H7 (cell line): ENCODE data around the gene SMIM15. TPM values are rescaled to one million over a fixed set of nuclear protein-coding genes. Genes with fewer than 3 reads are reported as not detected.
A peak's percentile ranks its signal among the peaks of the same experiment; 100 is the strongest.

ENCODE experiments used
- DNase-seq: peaks from one replicate; pipeline ENCODE4 v3.0.0; 2012
- H3K27me3 ChIP-seq: 2 replicates; pipeline ENCODE4 v1.6.0; 2011; ENCODE audit warnings: mild to moderate bottlenecking, low read length; ENCODE audit not compliant: control insufficient read depth, insufficient read depth
- H3K36me3 ChIP-seq: replicated peaks from 2 replicates; pipeline ENCODE4 v1.5.1; 2011; ENCODE audit warnings: low read length; ENCODE audit not compliant: control insufficient read depth, insufficient read depth
- H3K4me3 ChIP-seq: 2 replicates; pipeline ENCODE4 v1.5.1; 2011; ENCODE audit warnings: low read depth, mild to moderate bottlenecking, control low read depth, low read length, moderate library complexity; ENCODE audit not compliant: insufficient read depth
- total RNA-seq: library from RNA; depleted of rRNA; stranded (reverse); fragments of >200 nt; shearing (Covaris generic); gene quantifications from 2 replicates; pipeline ENCODE4 v1.2.3, GENCODE V29; 2014

SMIM15 gene
- total RNA-seq, 1 experiment from 2014 or later = 34.5 TPM

DNA sequence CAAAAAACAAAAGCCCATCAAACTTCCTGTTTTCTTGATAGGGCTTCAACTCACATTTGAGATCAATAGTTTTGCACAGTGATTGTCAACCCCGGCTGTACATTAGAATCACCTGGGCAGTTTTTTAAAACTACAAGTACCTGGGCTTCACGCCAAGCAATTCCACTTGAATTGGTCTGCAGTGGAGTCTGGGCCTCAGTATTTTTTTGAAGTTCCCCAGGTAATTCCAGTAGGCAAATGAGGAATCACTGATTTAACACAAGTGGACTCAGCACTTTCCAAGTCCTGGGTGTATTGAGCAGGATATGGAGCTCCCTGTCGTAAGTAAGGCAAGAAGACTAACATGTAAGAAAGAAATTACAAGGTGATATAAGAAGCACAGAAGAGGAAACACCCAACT, 14.8 kb upstream of the SMIM15 start:
- Histone ChIP-seq H3K36me3 (no peaks in the 10 kb centered on the region), H3K4me3 (no peak overlapping the region), H3K27me3 (no peaks in the 10 kb centered on the region)
- DNase-seq = no peak

DNA sequence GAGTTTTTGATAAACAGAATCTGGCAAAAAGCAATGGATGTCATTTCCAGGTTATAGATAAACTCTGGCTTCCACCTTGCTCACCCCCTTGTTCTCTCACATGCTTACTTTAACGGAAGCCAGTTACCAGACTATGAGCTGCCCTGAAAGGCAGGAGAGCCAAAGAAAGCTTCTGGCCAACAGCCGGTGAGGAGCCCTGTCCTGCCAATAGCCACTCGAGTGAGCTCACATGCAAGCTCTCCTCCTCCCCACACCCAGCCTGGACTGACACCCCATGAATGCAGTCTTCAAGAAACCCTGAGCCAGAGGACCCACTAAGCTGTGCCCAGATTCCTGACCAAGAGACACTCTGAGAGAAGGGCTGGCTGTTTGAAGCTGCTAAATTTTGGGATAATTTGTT, 14.4 kb upstream of the SMIM15 start:
- H3K4me3 ChIP-seq = no peak overlapping the region
- H3K27me3 ChIP-seq = no peaks in the 10 kb centered on the region
- H3K36me3 ChIP-seq = no peaks in the 10 kb centered on the region
- no peak for DNase-seq

DNA sequence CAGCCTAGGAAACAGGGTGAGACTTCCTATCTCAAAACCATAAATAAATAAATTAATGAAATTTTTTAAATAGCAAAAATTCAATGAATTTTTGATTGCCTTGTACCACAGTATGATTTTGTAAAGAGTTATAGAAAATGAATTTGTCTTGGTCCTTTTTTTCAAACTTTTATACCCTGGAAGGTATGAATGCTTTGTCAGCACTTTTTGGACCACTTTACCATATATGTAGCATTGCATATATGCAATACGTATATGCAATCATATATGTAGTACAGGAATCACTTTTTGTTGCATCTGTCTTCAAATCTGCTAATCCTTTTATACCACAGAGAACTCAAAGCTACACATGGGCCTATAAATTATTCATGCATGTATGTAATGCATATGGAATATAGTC, 9.2 kb upstream of the SMIM15 start:
- no peaks in the 10 kb centered on the region for H3K27me3 ChIP-seq
- no peak for DNase-seq

DNA sequence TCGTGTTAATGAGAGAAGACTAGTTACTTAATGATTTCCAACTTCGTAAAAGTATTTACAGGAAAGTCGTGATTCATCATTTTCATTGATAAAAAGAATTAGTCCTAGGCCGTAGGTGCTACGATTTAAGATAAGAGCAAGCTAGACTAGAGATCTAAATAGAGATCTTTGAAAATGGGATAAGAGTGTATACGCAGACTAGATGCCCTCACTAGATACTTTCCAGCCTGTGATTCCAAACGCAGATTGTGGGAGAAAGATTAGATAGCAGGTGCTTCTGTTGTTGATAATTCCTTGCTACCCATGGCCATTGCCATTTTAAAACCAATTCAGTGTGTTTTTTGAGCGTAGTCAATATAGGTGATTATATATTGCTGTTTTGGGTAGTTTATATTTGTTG, 6.7 kb upstream of the SMIM15 start:
- H3K4me3 ChIP-seq = no peak overlapping the region
- H3K27me3 ChIP-seq = no peaks in the 10 kb centered on the region
- no peaks in the 10 kb centered on the region for H3K36me3 ChIP-seq
- DNase-seq = no peak

More for the DNA sequence above, 9.2 kb upstream of the SMIM15 start:
- Histone ChIP-seq H3K4me3 (no peak overlapping the region), H3K36me3 (no peaks in the 10 kb centered on the region)

DNA sequence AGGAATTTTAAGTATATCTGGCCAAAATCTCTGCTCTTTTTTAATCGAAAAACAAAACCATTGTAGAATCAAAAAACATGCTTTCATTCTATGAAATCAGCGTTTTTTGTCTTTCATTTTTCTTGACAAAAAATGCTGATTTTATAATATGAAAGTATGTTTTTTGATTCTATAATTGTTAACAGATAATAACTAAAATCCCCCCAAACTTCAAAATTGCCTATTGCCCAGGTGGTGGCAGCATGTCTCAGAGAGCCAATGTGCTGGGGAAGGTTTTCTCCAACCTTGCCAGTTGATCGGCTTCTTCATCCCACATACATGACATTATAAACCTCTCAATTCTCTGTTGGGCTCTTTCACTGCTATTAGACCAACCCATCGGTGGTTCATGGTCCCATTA, 5.1 kb upstream of the SMIM15 start:
- Histone ChIP-seq H3K27me3 (no peaks in the 10 kb centered on the region), H3K4me3 (no peak overlapping the region), H3K36me3 (no peaks in the 10 kb centered on the region)
- DNase-seq = peak; percentile 42

DNA sequence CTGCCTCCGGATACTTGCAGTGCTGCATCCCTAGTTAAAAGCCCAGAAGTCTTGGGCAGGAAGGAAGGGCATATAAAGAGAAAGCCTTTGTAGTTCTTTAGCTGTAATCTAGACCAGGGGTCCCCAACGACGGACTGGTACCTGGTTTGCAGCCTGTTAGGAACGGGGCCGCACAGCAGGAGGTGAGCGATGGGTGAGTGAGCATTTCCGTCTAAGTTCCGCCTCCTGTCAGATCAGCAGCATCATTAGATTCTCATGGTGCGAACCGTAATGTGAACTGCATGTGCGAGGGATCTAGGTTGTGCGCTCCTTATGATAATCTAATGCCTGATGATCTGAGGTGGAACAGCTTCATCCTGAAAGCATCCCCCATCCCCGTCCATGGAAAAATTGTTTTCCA, 1.6 kb upstream of the SMIM15 start:
- H3K27me3 ChIP-seq = no peaks in the 10 kb centered on the region
- peak; percentile 2 for DNase-seq
- peaks cover 5% of the 10 kb centered on the region for H3K36me3 ChIP-seq
- no peak overlapping the region for H3K4me3 ChIP-seq

DNA sequence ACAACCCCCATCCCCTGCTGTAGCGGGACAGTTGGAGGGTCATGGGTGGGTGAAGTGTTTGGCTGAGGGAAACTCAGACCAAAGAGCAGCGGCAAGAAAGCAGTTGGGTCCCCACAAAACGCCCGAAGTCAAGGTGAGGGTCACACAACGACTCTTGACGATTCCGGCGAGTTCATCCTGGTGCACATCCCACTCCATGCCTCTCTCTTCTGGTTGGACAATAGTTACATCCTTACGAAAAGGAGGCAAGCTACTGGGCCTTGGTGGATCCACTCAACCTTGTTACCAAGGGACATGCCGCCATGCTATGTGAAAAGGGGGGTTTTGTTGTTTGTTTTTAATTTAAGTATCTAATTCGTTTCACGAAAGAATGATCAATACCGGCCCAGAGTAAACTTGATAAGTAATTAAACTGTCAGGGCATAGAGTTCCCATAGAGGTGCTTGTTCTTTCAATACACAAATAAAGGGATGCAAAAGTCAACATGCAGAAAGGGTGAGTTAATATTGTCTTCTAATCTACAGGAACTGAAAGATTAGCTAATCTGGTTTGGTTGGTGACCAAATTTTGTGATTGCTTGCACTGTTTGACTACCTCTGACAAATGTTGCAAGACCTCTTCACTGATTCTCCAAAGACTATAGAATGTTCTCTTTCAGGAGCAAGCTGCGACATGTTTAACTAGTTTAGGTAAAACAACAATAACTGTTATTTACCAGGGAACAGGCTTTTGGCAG, 732 bp upstream of the SMIM15 start:
- Histone ChIP-seq H3K36me3 (peaks cover 6% of the 10 kb centered on the region), H3K27me3 (no peaks in the 10 kb centered on the region), H3K4me3 (peak overlapping the region; percentile 95)
- peak; percentile 3 for DNase-seq

DNA sequence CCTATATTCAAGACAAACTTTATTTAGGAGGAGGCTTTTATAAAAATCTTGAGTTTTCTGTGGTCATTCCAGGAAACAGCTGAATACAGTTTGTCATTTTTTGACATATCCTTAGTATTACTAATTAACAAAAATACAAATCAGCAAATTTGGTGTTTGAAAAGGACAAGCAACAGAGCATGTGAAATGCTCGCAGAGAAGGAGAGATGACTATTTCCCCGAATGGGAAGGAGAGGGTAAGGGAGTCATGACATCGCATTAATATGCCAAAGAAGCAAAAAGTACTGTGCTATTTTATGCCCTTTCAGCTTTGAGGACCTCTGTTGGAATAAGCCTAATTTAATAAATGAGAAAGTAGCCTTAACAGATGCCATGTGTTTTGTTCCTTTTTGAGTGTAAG, 1.8 kb downstream of the SMIM15 start:
- H3K36me3 ChIP-seq = peaks cover 6% of the 10 kb centered on the region

DNA sequence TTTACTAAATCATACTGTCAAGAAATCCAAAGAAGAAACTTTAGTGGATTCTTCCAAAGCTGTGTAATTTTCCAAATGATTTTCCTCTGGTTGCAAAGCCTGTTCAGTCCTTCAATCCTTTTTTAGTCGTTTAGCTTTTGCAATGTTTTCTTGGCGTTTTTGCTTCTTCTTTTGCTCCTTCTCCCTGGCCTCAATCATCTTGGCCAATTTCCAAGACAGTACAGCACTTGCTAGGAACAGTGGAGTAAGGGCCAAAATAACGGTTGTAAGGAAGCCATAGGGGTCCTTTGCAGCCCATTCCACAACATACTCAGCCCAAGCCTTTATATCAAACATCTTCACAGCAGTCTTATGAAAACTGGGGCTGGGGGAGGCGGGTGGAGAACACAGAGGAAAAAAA, 2.4 kb downstream of the SMIM15 start:
- peaks cover 6% of the 10 kb centered on the region for H3K36me3 ChIP-seq
- no peak overlapping the region for H3K4me3 ChIP-seq
- no peak for DNase-seq
- H3K27me3 ChIP-seq = no peaks in the 10 kb centered on the region

More for the DNA sequence above, 1.8 kb downstream of the SMIM15 start:
- no peaks in the 10 kb centered on the region for H3K27me3 ChIP-seq
- DNase-seq = no peak
- H3K4me3 ChIP-seq = no peak overlapping the region

DNA sequence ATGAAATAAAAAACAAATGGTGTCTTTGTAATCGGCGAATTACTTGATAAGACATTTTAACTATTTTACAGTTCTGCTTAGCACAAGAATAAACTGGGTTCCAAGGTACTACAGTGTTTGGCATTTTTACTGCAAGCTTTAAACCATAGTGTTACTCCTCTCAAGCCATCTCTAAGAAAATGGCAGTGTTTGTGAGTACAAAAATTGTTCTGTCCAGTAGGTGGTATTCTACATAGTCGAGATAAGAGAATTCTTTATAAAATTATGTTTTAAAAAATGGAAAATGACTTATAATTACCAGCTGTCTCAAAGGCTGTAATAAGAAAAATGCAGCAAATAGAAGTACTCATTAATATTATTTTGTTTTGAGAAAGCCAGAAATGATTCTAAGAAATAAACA, 3.2 kb downstream of the SMIM15 start:
- no peaks in the 10 kb centered on the region for H3K27me3 ChIP-seq
- peaks cover 6% of the 10 kb centered on the region for H3K36me3 ChIP-seq
- no peak overlapping the region for H3K4me3 ChIP-seq
- DNase-seq = no peak

DNA sequence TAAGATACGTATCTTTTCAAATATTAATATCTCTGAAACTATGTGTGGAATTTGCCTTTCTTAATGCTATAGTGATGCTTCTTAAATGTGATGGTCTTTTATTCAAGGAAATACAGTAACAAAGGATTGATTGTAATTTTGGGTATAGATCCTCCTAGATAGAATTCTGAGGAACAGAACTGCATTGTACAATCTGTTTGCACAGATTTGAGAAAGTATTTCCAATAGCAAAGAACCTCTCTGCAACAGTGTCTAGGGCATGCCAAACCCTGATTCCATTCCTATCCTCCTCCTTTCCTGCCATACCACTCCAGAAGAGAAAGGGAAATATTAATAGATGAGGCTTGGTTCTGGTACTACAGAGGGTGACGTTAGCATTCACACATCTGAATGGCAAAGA, 10.4 kb downstream of the SMIM15 start:
- no peak for DNase-seq
- H3K4me3 ChIP-seq = no peak overlapping the region
- no peaks in the 10 kb centered on the region for H3K27me3 ChIP-seq
- H3K36me3 ChIP-seq = no peaks in the 10 kb centered on the region; the same call in 1 of the 2 replicates

DNA sequence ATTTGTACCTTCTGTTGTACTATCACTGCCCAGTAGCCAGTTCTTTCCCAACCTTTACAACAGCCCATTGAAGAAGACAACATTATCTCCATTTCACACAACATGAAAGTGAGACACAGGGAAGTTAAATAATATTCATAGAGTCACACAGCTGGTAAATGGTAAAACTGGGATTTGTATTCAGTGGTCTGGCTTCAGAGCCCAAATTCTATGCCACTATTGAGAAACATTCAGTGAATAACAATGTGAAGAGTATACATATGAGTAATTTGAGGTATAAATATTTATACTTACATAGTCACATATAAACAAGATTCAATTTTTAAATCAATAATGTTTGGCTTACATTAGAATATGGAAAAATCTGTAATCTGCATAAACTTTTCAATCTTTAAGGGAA, 13.8 kb downstream of the SMIM15 start:
- no peak for DNase-seq
- H3K27me3 ChIP-seq = no peaks in the 10 kb centered on the region

DNA sequence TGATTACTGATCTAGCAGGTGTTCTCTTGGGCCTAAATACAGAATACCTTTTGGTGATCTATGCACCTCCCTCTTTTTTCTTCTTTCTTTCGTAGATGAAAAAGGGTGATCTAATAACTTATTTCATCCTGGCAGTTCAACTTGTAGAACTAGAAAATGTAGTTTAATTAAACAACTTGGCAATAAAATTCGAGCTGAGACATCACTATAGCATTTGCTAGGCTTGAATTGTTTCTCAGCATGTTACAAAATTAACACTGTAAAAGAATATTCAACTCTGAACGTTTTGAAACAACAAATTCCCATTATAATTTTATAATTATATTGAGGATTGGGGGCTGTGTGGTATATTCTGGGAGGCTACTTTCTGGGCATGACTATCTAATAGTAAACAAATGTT, 19.5 kb downstream of the SMIM15 start:
- no peaks in the 10 kb centered on the region for H3K36me3 ChIP-seq
- no peaks in the 10 kb centered on the region for H3K27me3 ChIP-seq
- H3K4me3 ChIP-seq = no peak overlapping the region
- DNase-seq = no peak

More for the DNA sequence above, 13.8 kb downstream of the SMIM15 start:
- H3K36me3 ChIP-seq = no peaks in the 10 kb centered on the region
- no peak overlapping the region for H3K4me3 ChIP-seq

DNA sequence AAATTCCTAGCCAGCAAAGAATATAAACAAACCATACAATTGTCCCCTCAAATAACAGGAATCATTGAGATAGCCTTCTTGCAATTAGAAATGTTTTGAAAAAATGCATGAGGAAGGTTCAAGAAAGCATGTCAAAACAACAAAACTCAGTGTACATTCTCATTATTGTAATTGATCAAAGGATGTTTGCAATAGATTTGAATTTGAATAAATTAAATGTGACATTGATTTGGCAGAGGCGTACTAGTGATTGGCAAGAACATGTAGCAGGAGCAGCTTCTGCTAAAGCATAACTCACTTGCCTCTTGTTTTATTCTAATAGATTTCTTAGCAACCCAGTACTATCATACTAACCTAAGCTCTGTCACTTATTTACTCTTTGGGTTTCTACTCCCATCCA, 19.9 kb downstream of the SMIM15 start:
- no peak for DNase-seq
- Histone ChIP-seq H3K4me3 (no peak overlapping the region), H3K27me3 (no peaks in the 10 kb centered on the region), H3K36me3 (no peaks in the 10 kb centered on the region)

DNA sequence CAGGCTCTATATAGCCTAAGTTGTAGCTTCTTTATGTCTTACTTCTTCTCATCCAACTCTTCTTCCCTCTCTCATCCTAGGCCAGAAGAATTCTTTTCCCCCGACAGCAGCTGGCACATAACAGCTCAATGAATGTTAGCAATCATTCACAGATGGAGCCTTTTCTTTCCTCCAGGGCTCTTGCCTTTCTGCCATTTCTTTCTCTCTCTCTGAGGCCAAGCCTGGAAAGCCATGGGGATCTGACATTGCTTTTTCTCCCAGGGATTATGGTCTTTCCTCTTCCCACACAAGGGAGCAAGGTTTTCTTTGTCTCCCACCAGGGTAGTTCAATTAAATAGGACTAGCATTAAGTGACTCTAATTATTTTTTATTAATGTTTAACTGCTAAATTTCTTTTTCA, 20.5 kb downstream of the SMIM15 start:
- Histone ChIP-seq H3K36me3 (no peaks in the 10 kb centered on the region), H3K4me3 (no peak overlapping the region), H3K27me3 (no peaks in the 10 kb centered on the region)
- DNase-seq = no peak

DNA sequence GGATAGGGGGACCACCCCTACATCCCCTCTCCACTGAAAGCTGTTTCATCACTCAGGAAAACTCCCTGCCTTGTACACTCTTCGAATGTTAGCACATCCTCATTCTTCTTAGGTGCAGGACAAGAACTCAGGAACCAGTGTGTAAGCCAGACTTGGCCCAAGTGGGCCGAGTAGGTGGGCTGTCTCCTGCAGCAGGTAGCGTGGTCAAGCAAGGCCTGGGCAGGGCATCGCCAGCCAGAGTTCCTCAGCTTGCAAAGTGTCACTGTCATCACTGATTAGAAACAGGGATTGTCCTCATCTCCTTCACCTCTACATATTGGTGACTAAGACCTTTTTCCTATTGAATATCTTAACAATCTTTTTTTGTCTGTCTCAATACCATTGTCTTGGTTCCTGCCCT, 22.3 kb downstream of the SMIM15 start:
- Histone ChIP-seq H3K36me3 (no peaks in the 10 kb centered on the region), H3K4me3 (no peak overlapping the region), H3K27me3 (no peaks in the 10 kb centered on the region)
- DNase-seq = no peak
